Effector CD8-positive, alpha-beta T cell (primary cell): ENCODE results near the gene ANKZF1.

ENCODE experiments used
- DNase-seq: peaks from one replicate; lab custom pipeline; 2025; lab: John Stamatoyannopoulos, UW

The ANKZF1 gene

GRCh38 chr2:219223831-219224610 is 5.6 kb upstream of the ANKZF1 start:
- no peak for DNase-seq

DNA sequence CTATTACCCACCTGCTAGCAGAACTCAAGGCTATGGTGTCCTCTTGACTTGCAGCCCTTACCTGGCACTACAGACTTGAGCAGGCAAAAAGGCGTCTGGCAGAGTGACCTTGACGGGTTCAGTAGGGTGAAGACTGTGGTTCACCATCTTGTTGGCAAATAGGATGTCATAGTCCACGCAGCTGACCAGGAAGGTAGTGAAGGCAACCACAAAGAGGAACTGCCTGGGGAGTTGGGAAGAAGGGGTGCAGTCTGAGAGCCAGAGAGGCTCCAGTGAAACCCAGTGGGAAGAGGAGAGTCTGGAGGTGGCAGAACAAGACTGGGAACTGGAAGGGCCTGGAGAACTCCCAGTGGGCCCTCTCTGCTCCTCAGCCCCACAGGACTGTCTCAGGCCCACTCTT is 4.3 kb upstream of the ANKZF1 start:
- DNase-seq: no peak

DNA sequence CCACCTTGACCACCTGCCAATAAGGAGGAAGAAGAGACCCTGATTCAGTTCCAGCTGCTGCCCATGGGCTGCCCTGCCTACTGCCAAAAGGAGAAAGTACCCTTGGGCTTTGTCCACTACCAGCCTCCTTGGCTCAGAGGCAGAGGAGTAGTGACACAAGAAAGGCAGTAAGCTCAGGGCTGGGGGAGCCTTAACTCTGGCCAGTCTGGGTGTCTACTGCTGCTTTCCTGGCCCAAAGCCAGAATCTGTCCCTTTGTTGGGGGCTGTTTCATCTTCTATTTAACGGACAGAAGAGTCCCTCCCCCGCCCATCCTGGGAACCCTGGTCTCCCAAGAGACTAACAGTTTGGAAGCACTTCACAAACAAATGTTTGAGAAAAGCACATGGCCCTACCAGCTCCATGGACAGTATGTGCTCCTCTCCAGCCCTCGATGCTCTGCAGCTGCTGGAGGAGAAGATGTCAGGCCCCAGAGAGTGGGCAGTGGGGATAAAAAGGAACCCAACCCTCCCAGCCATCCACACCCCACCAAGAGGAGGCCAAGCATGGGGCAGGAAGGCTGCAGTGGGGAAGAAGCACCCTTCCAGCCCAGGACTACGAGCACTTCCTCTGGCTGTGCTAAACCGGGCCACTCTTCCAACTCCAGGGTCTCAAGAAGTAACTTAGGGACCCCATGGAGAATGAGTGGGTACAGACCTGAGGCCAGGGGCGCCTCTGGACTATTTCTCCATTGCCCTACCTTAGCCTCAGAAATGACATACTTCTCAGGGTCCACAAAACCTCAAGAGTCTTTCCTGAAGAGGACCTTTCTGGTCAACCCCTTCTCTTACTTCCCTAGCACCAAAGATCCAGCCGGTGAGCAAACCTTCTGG is 1.3 kb upstream of the ANKZF1 start:
- no peak for DNase-seq

DNA sequence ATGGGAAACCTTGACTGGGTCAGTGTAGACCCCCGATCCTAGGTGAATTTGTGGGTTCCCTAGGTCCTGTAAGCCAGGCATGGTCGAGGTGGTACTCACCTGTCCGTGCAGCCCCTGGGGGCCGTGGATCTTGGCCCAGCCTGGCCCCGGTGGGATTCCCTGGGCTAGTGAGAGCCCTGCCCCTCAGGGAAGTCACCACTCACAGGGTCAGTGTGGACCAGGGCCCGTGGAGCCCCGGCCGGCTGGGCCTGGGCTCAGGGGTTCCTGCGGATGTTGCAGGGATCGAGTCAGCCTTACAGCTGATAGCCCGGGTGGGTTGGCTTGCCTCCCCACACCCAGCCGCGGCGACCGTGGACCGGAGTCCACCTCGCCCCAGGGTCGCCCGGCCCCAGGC is 698 bp upstream of the ANKZF1 start:
- DNase-seq: no peak

DNA sequence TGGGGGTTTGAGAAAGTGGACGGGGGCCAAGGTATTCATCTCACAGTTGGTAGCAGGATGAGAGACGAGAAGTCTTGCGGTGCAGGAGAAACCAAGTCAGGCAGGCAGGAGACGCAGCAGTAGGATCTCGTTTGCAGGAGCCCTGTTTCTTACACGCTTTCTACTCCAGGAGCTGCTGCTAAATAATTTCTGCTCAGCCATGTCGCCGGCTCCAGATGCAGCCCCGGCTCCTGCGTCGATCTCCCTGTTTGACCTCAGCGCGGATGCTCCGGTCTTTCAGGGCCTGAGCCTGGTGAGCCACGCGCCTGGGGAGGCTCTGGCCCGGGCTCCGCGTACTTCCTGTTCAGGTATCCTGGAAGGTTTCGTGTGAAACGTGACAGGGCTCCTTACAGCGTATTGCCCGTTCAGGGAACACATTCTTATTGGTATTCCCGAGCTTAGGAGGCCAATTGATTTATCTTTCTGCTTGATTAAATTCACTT is 494 bp downstream of the ANKZF1 start:
- peak; percentile 13 for DNase-seq

- DNase-seq: no peak
These were observed 4.7 kb downstream of the ANKZF1 start for GRCh38 chr2:219234331-219234730.

DNA sequence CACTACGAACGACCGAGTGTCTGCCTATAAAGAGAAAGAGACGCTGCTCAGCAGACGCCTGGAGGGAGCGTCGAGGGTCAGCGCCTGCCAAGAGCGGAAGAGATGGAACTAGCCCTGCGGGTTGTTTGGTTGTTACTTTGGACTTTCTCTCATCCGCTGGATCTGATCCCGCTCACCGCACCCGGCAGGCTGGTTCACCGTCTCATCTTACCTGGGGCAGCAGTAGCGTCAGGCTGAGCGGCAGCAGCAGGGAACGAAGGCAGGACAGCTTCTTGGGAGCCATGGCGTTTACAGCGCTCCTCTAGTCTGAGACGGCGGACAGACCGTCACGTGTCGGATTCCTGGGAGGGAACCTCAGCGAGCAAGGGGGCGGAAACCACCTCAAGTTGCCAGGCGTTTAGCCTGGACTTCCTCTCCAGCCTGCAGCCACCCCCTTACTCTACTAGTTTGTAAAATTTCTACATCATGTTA is 13.7 kb downstream of the ANKZF1 start:
- DNase-seq: no peak

GRCh38 chr2:219244789-219245147 is 15.2 kb downstream of the ANKZF1 start:
- no peak for DNase-seq

- DNase-seq: peak; percentile 70
These were observed 15.7 kb downstream of the ANKZF1 start, which contains the start of the genes GLB1L and STK16 for GRCh38 chr2:219245148-219245898. Gene GLB1L (minus strand): TSS chr2:219245444. CDS start chr2:219243573, 1,871 bp downstream. Gene STK16 (plus strand): TSS chr2:219245479. CDS start chr2:219246000, 521 bp downstream.

- DNase-seq: no peak
These were observed 16.3 kb downstream of the ANKZF1 start for GRCh38 chr2:219245899-219246230.

- no peak for DNase-seq
These were observed 17.0 kb downstream of the ANKZF1 start for GRCh38 chr2:219246559-219246958.

DNA sequence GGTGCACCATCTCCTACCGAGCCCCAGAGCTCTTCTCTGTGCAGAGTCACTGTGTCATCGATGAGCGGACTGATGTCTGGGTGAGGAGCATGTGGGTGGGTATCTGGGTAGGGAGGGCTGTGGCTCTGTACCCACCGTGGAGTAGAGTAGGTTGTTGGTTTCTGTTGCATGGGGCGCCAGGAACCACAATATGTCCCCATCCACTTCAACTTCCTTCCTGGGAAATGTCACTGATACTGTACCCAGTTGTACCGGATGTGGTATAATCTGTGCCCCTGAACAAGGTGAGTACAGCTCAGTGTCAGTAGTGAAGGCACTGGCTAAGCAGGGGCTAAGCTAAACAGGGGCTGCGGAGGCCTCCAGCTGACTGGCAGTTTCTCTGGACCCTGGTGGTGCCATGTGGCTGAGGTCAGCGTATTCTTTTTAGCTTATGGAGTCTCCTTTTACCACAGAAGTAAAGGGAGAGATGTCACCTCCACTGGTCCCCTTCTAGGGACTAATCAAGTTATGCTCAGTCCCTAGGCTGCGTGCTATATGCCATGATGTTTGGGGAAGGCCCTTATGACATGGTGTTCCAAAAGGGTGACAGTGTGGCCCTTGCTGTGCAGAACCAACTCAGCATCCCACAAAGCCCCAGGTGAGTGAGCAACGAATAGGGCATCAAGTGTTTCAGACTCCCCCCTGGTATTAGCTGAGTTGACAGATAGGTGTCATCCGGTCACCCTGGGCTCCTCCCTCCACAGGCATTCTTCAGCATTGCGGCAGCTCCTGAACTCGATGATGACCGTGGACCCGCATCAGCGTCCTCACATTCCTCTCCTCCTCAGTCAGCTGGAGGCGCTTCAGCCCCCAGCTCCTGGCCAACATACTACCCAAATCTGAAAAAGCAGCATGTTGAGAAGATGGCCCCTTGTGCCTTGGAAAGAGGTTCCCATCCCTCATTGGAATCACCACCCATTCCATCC is 18.4 kb downstream of the ANKZF1 start:
- DNase-seq: peak; percentile 30

GRCh38 chr2:219248845-219249202 is 19.2 kb downstream of the ANKZF1 start:
- no peak for DNase-seq

GRCh38 chr2:219249203-219249980 is 19.8 kb downstream of the ANKZF1 start:
- DNase-seq: no peak

DNA sequence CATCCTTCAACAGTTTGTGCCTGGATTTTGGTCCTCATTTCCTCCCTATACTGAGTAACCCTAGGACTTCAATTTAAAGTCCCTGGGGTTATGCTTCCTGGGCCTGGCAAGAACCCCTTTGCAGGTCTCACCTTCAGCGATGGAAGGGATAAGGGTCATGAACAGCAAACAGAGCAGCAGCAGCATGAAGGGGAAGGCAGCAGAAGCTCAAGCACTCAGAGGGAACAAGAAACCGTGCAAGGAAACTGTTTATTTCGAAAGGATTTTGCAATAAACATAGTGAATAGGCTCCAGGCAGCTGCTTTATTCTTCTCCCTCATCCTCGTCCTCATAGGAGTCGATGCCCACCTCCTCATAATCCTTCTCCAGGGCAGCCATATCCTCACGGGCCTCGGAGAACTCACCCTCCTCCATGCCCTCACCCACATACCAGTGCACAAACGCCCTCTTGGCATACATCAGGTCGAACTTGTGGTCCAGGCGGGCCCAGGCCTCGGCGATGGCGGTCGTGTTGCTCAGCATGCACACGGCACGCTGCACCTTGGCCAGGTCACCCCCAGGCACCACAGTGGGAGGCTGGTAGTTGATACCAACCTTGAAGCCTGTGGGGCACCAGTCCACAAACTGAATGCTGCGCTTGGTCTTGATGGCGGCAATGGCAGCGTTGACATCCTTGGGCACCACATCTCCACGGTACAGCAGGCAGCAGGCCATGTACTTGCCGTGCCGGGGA is 20.6 kb downstream of the ANKZF1 start:
- DNase-seq: no peak

- no peak for DNase-seq
These were observed 22.1 kb downstream of the ANKZF1 start for GRCh38 chr2:219251656-219252055.

DNA sequence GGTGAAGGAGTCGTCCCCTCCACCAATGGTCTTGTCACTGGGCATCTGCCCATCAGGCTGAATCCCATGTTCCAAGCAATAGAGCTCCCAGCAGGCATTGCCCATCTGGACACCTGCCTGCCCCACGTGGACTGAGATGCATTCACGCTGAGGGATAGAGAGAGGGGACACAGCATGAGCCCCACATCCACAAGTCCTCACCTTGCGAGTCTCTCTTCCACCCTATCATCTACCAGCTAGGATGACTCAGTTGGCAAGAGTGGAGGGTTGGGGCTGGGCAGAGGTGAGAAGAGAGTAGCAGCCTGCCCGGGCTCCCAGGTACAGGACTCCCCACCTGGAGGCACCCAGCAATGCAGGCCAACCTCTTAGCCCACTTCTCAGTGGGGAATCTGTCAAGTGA is 22.5 kb downstream of the ANKZF1 start:
- DNase-seq: no peak

DNA sequence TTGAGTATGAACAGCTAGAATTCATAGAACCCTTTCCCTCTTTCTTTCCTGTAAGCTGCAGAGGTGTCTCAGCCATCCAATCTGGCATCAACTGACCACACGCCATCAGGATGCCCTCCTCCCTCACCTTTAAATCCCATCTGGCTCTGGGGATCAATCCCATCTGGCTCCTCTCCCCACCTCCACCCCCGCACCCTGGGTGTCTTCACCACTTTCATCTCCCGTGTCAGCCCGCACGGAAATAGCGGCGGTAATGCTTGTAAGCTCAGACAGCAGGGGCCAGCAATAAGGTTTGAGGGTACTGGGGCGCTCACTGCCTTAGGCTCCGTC is 22.9 kb downstream of the ANKZF1 start:
- peak; percentile 34 for DNase-seq

- peak; percentile 34 for DNase-seq
These were observed 23.5 kb downstream of the ANKZF1 start, which contains the start of gene TUBA4B for GRCh38 chr2:219252900-219253752. Gene TUBA4B (plus strand): TSS chr2:219253243. CDS start chr2:219253408, 165 bp downstream.
